Activated naive CD4-positive, alpha-beta T cell treated with anti-CD3 and anti-CD28 coated beads, Interleukin-2, amount 10 ng/mL, durations not matched to agents 7 days and 5 days (primary cell): Measurements from ENCODE around the gene LAPTM4A.
"Not testable (repeated sequence)": the region's sequence is repeated elsewhere in the genome, so short reads cannot be mapped to it uniquely, and the experiment has no call there.

Experiments used
- CTCF ChIA-PET: fragments of 350-600 bp; sonication (Branson Sonifier 250); formaldehyde crosslinking; loops from one replicate; lab custom pipeline; 2021; ENCODE audit warnings: antibody characterized with exemption; lab: Charles Lee
- DNase-seq: peaks from one replicate; pipeline ENCODE4 v3.0.0-alpha.2; 2020
- H3K27ac Mint-ChIP-seq: one replicate; pipeline ENCODE4 v1.8.0; 2021; ENCODE audit warnings: mild to moderate bottlenecking, moderate library complexity, mixed read lengths
- H3K27me3 Mint-ChIP-seq: one replicate; pipeline ENCODE4 v1.8.0; 2021; ENCODE audit warnings: mild to moderate bottlenecking, mixed read lengths
- H3K36me3 Mint-ChIP-seq: one replicate; pipeline ENCODE4 v1.8.0; 2021; ENCODE audit warnings: mixed read lengths
- H3K4me1 Mint-ChIP-seq: one replicate; pipeline ENCODE4 v1.8.0; 2021; ENCODE audit warnings: mixed read lengths
- H3K4me3 Mint-ChIP-seq: one replicate; pipeline ENCODE4 v1.8.0; 2021; ENCODE audit warnings: mild to moderate bottlenecking, moderate library complexity, mixed read lengths
- H3K9me3 Mint-ChIP-seq: one replicate; pipeline ENCODE4 v1.8.0; 2021; ENCODE audit warnings: mixed read lengths

The LAPTM4A gene

DNA sequence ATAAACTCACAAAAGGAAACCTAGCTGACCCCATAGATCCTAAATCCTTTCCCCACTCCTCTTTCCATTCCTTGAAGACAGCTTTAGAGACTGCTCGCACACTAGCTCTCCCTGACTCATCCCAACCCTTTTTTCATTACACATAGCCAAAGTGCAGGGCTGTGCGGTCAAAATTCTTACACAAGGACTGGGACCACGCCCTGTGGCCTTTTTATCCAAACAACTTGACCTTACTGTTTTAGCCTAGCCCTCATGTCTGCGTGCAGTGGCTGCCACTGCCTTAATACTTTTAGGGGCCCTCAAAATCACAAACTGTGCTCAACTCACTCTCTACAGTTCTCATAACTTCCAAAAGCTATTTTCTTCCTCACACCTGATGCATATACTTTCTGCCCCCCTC lies 34.5 kb upstream of the LAPTM4A start:
- H3K27me3 Mint-ChIP-seq: peaks cover 13% of the 10 kb centered on the region
- H3K9me3 Mint-ChIP-seq, H3K4me1 Mint-ChIP-seq, H3K27ac Mint-ChIP-seq, CTCF ChIA-PET, H3K36me3 Mint-ChIP-seq, H3K4me3 Mint-ChIP-seq, DNase-seq: not testable (repeated sequence)

- CTCF ChIA-PET, H3K36me3 Mint-ChIP-seq, H3K27me3 Mint-ChIP-seq, H3K4me3 Mint-ChIP-seq, H3K4me1 Mint-ChIP-seq, H3K9me3 Mint-ChIP-seq, H3K27ac Mint-ChIP-seq, DNase-seq: not testable (repeated sequence)
Observed at GRCh38 chr2:20082812-20083211, 31.4 kb upstream of the LAPTM4A start.

GRCh38 chr2:20081841-20082240 lies 30.4 kb upstream of the LAPTM4A start:
- CTCF ChIA-PET: no interaction called here

DNA sequence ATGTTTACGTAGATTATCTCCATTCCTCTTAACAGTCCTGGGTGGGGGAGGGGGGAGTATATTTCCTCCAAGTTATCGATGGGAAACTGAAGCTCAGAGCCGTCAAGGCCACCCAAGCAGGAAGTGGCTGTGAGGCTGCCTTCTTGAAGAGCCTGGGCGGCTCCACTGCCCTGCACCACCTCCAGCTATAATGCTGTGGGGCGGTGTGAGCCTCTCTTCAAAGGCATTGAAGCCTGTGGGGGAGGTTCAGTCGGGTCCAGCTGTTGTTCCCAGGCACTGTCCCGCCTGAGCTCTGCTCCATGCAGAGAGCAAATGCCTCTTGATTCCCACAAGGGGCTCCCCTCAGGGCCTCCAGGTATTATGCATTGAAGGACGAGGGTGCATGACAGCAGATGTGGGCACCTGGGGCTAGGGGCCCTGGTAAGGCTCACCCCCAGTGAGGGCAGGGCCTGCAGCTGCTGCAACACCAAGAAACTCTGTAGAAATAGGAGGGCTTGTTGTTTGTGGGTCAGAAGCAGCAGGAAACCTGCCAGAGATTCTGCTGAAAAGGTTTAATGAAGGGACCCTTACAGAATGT lies 29.5 kb upstream of the LAPTM4A start:
- Mint-ChIP-seq H3K36me3 (no peaks in the 10 kb centered on the region), H3K27ac (no peak overlapping the region), H3K9me3 (no peaks in the 10 kb centered on the region), H3K27me3 (peaks cover 12% of the 10 kb centered on the region), H3K4me1 (no peaks in the 10 kb centered on the region), H3K4me3 (no peak overlapping the region)
- CTCF ChIA-PET: interaction anchor here (1.0 kb wide), 1 partner anchor 66 kb away, joined by 4 read pairs; no protein-coding TSS in a partner anchor
- no peak for DNase-seq

More at GRCh38 chr2:20081841-20082240, 30.4 kb upstream of the LAPTM4A start:
- Mint-ChIP-seq H3K27me3 (peaks cover 3% of the 10 kb centered on the region), H3K36me3 (no peaks in the 10 kb centered on the region), H3K4me1 (no peaks in the 10 kb centered on the region), H3K4me3 (no peak overlapping the region), H3K9me3 (no peaks in the 10 kb centered on the region), H3K27ac (no peak overlapping the region)
- no peak for DNase-seq

DNA sequence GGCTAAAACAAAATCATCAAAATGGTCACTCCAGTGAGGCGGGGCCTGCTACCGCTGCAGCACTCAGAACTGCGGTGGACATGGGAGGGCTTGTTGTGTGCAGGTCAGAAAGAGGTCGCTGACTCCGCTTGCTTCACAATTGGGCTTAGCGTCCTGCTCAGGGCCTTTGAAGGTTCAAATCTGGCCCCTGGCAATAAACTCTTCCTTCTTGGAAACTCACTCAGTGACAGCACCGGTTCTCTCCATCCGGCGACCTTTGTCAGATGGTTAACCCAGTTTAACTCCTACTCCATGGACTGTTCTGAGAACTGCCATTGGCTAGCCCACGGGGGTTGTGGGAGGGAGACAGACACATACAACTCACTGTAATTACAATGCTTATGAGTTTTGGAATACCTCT lies 29.0 kb upstream of the LAPTM4A start:
- no peak for DNase-seq
- no peak overlapping the region for H3K27ac Mint-ChIP-seq
- peaks cover 14% of the 10 kb centered on the region for H3K27me3 Mint-ChIP-seq
- no peak overlapping the region for H3K4me3 Mint-ChIP-seq
- no peaks in the 10 kb centered on the region for H3K9me3 Mint-ChIP-seq
- H3K36me3 Mint-ChIP-seq: no peaks in the 10 kb centered on the region
- no peaks in the 10 kb centered on the region for H3K4me1 Mint-ChIP-seq
- CTCF ChIA-PET: interaction anchor here (1.0 kb wide), 1 partner anchor 65 kb away, joined by 4 read pairs; no protein-coding TSS in a partner anchor

- Mint-ChIP-seq H3K27ac (no peak overlapping the region), H3K4me3 (no peak overlapping the region)
Observed at GRCh38 chr2:20079546-20080115, 28.2 kb upstream of the LAPTM4A start.

GRCh38 chr2:20077411-20077940 lies 26.0 kb upstream of the LAPTM4A start:
- Mint-ChIP-seq H3K9me3 (no peaks in the 10 kb centered on the region), H3K27ac (no peak overlapping the region), H3K27me3 (peaks cover 26% of the 10 kb centered on the region), H3K4me1 (no peaks in the 10 kb centered on the region), H3K4me3 (no peak overlapping the region), H3K36me3 (no peaks in the 10 kb centered on the region)
- DNase-seq: no peak
- CTCF ChIA-PET: no interaction called here

More at GRCh38 chr2:20079546-20080115, 28.2 kb upstream of the LAPTM4A start:
- DNase-seq: no peak
- CTCF ChIA-PET: no interaction called here
- H3K36me3 Mint-ChIP-seq: no peaks in the 10 kb centered on the region
- H3K9me3 Mint-ChIP-seq: no peaks in the 10 kb centered on the region
- H3K27me3 Mint-ChIP-seq: peaks cover 22% of the 10 kb centered on the region
- H3K4me1 Mint-ChIP-seq: no peaks in the 10 kb centered on the region

DNA sequence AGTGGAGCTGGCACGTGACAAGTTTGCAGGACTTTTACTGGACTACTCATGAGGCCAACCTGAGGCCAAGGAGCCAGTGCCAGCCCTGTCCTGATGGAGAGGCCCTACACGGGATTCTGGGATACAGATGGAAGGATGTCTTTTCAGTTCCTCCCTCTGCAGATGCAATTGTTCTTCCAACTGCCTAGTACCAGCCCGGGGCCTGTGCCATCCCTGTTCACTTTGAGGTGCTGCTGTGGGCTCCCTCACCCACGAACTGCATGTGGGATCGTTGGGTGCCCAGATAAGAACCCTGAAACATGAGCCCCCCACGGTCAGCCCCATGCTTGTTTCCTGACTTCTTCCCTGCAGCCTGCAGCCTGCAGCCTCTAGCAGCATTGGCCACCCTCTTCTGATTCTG lies 25.3 kb upstream of the LAPTM4A start:
- H3K27me3 Mint-ChIP-seq: peaks cover 30% of the 10 kb centered on the region
- no peaks in the 10 kb centered on the region for H3K36me3 Mint-ChIP-seq
- no peaks in the 10 kb centered on the region for H3K4me1 Mint-ChIP-seq
- H3K27ac Mint-ChIP-seq: no peak overlapping the region
- no peak for DNase-seq
- no peaks in the 10 kb centered on the region for H3K9me3 Mint-ChIP-seq
- H3K4me3 Mint-ChIP-seq: no peak overlapping the region
- CTCF ChIA-PET: no interaction called here

DNA sequence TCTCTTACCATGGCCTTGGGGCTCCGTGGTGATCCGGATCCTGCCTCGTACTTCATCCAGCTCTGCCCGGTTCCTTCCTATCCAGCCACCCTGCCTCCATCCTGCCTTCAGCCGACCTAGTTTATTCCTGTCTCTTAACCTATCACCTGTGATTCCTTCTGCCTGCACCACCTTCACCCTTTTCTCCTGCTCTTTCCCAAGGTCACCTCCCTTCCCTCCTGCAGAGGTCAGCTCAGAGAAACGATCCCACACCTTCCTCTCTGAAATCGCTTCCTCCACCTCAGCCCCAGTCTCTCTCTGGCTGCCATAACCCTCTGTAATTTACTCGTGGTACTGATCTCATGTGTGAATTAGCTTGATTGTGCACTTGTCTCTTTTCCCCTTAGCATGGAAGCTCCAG lies 23.5 kb upstream of the LAPTM4A start:
- no peak for DNase-seq
- Mint-ChIP-seq H3K27ac (no peak overlapping the region), H3K9me3 (no peaks in the 10 kb centered on the region), H3K36me3 (no peaks in the 10 kb centered on the region), H3K27me3 (peaks cover 34% of the 10 kb centered on the region), H3K4me3 (no peak overlapping the region), H3K4me1 (no peaks in the 10 kb centered on the region)
- CTCF ChIA-PET: no interaction called here

DNA sequence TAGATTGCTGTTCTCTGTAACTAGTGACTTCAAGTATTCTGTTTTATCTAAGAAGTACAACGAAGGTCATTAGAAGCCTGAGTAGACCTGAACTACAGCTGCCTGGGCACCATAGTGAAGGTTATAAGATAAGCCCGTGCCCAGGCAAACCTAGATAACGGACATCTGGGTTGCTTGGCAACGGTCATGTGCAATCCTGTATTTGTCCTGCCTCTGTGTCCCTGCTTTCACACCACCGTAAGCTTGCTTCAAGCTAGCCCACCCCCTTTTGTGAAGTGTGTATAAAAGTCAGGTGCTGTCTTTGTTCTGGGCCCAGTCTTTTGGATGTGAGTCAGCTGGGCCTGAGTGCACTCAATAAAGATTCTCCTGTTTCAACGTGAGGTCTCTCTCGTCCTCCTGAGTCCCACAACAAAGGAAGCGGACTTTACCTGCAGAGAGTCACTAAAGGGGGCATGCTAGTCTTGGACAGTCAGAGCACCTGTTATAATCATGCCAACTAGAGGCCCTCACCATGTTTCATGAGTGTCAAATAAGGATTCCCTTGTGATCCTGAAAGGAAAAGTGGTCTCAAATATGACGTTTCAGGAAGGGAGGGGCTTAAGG lies 22.7 kb upstream of the LAPTM4A start:
- H3K27ac Mint-ChIP-seq, H3K4me3 Mint-ChIP-seq, DNase-seq, H3K36me3 Mint-ChIP-seq, H3K9me3 Mint-ChIP-seq, CTCF ChIA-PET, H3K4me1 Mint-ChIP-seq: not testable (repeated sequence)
- peaks cover 34% of the 10 kb centered on the region for H3K27me3 Mint-ChIP-seq

GRCh38 chr2:20073460-20073859 lies 22.0 kb upstream of the LAPTM4A start:
- Mint-ChIP-seq H3K27me3 (peaks cover 34% of the 10 kb centered on the region), H3K27ac (no peak overlapping the region), H3K4me3 (no peak overlapping the region), H3K36me3 (no peaks in the 10 kb centered on the region), H3K9me3 (no peaks in the 10 kb centered on the region), H3K4me1 (no peaks in the 10 kb centered on the region)
- no peak for DNase-seq
- CTCF ChIA-PET: no interaction called here

GRCh38 chr2:20072436-20073158 lies 21.2 kb upstream of the LAPTM4A start:
- CTCF ChIA-PET: no interaction called here
- H3K36me3 Mint-ChIP-seq: no peaks in the 10 kb centered on the region
- H3K4me3 Mint-ChIP-seq: no peak overlapping the region
- DNase-seq: no peak
- H3K27me3 Mint-ChIP-seq: peaks cover 34% of the 10 kb centered on the region
- H3K9me3 Mint-ChIP-seq: no peaks in the 10 kb centered on the region
- H3K27ac Mint-ChIP-seq: no peak overlapping the region
- no peaks in the 10 kb centered on the region for H3K4me1 Mint-ChIP-seq

DNA sequence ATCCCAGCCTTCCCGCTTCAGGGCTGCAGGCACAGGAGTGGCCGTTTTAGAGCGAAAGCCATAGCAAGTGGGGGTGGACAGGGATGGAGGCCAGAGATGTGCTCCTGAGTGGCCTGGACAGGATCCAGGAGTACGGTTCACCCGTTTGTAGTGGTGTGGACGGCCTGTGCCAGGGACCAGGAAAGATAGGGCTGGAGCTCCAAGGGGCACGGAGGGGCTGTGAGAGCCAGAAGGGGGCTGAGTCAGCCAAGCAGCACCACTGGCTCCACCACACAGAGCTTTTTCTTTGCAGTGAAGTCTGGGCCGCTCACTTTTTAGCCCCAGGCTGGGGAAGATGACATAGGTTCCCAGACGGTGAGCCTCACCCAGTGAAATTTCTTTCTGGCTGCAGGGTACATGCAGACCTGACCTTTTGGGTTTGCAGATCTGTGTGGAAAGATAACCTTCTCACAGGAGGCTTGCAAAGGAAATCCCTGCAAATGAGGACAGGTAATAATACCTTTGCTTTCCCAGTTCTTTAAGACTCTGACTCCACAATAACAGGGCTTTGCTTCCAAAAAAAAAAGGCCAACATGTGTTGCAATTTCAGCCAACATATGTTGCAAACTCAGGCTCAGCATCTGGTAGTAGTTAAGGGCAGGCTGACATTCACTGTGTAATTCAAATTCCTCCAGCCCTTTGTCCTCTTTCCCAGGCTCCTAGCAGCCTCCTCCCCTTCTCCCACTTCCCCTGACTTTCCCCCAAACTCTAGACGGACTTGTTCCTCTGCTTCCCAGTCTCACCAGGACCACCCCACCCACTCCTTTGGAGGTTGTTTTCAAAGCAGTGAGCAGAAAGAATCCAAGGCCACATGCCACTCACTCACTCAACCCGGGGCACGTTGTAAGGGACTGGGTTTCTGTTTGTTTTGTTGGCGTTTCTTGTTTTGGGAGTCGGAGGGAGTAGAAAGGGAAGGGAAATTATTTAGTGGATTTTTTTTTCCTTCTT lies 20.3 kb upstream of the LAPTM4A start:
- no peak for DNase-seq

More for the DNA sequence above, 20.3 kb upstream of the LAPTM4A start:
- Mint-ChIP-seq H3K4me1 (no peaks in the 10 kb centered on the region), H3K27ac (no peak overlapping the region), H3K9me3 (no peaks in the 10 kb centered on the region), H3K36me3 (no peaks in the 10 kb centered on the region), H3K4me3 (no peak overlapping the region), H3K27me3 (peaks cover 30% of the 10 kb centered on the region)
- CTCF ChIA-PET: interaction anchor here (1.3 kb wide), 1 partner anchor 56 kb away, joined by 4 read pairs; no protein-coding TSS in a partner anchor
